ENCODE measurements around the gene KPNA3. TPM values are rescaled to one million over a fixed set of nuclear protein-coding genes. Genes with fewer than 3 reads are reported as not detected.
"Not testable (repeated sequence)": the region's sequence is repeated elsewhere in the genome, so short reads cannot be mapped to it uniquely, and the experiment has no call there.

The KPNA3 gene
- total RNA-seq (2014; rRNA removed; shearing (Covaris generic); ENCODE audit: low replicate concordance), result 34.7 and 46.6 TPM in 2 replicates

GRCh38 chr13:49792550-49793324 is at the start of gene KPNA3:
KPNA3 (minus strand) TSS chr13:49792682; CDS start chr13:49792506, 176 bp downstream.
- H3K4me3 ChIP-seq, result peak within 1 kb of the TSS; percentile 62
- H3K36me3 ChIP-seq, result peaks cover 32% of the 10 kb centered on the region
- H3K9me3 ChIP-seq, result no peaks in the 10 kb centered on the region

GRCh38 chr13:49841964-49842363 is 49.5 kb upstream of the KPNA3 start:
- Histone ChIP-seq H3K4me3 (no peak overlapping the region), H3K9me3 (no peaks in the 10 kb centered on the region), H3K27me3 (no peaks in the 10 kb centered on the region), H3K36me3 (no peaks in the 10 kb centered on the region)
- DNase-seq, result no peak

More at GRCh38 chr13:49792550-49793324, at the start of gene KPNA3:
- H3K27me3 ChIP-seq, result no peaks in the 10 kb centered on the region
- peak; percentile 96 for DNase-seq

- H3K36me3 ChIP-seq, result no peaks in the 10 kb centered on the region
- DNase-seq, result no peak
These were observed 48.2 kb upstream of the KPNA3 start for GRCh38 chr13:49840675-49841074.

DNA sequence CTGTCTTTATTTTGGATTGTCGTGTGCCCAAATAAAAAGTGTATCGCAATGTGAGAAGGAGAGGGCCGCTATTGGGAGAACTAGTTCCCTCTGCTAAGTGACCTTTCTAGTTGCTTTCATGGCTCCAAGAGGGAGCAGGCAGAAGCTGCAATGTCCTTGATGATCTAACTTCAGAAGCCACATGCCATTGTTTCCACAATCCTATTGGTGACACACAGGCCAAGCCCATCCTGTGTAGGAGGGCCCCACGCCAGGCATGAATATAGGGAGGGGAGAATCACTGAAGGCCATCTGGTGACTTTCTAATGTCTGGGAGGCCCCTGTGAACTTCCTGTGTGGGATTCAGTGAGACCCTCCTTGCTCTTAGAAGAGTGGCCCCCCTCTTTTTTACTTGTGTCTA is 47.8 kb upstream of the KPNA3 start:
- 0 out of 2 replicates have a peak, but pooled peaks cover 1% of the 10 kb centered on the region for H3K9me3 ChIP-seq
- peak; percentile 36 for DNase-seq
- H3K27me3 ChIP-seq, result no peaks in the 10 kb centered on the region
- no peaks in the 10 kb centered on the region for H3K36me3 ChIP-seq
- no peak overlapping the region for H3K4me3 ChIP-seq

More at GRCh38 chr13:49840675-49841074, 48.2 kb upstream of the KPNA3 start:
- no peaks in the 10 kb centered on the region for H3K9me3 ChIP-seq
- no peaks in the 10 kb centered on the region for H3K27me3 ChIP-seq
- no peak overlapping the region for H3K4me3 ChIP-seq

DNA sequence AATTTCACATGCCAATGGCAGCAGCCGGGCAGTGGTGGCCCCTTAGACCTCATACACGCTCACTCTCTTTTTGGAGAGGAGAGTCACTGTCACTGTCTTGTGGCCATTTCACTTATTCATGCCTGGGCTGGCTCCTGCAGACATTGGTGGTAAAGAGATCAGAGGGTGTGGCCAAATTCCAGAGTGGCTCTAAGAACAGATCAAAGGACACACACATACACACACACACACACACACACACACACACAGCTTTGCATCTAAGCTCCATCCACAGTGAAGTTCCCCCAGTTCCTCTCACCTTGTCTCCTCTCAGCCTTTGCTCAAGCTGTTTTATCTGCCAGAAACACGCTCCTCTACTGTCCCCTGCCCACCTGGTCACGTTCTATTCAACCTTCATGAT is 46.5 kb upstream of the KPNA3 start:
- H3K36me3 ChIP-seq, result no peaks in the 10 kb centered on the region
- DNase-seq, result no peak
- H3K4me3 ChIP-seq, result no peak overlapping the region
- H3K9me3 ChIP-seq, result 0 out of 2 replicates have a peak, but pooled peaks cover 2% of the 10 kb centered on the region
- H3K27me3 ChIP-seq, result no peaks in the 10 kb centered on the region

- Histone ChIP-seq H3K4me3 (no peak overlapping the region), H3K9me3 (0 out of 2 replicates have a peak, but pooled peaks cover 2% of the 10 kb centered on the region), H3K36me3 (no peaks in the 10 kb centered on the region), H3K27me3 (no peaks in the 10 kb centered on the region)
- DNase-seq, result peak; percentile 79
These were observed 44.0 kb upstream of the KPNA3 start for GRCh38 chr13:49836516-49836915.

DNA sequence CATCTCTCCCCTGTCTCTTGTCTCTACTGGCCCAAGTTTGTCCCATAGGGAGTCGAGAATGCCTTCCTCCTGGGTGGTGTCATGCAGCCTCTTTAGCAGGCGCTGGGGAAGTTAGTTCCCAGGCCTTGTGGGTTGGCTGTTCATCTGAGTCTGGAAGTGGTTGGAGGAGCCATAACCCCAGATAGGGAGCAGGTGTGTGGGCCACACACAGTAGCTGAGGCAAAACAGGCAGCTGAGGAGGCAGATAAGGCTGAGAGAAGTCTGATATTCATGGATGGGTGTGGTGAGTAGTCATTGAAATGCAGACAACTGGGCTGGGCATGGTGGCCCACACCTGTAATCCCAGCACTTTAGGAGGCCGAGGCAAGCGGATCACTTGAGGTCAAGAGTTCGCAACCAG is 40.9 kb upstream of the KPNA3 start:
- Histone ChIP-seq H3K9me3 (peaks cover 5% of the 10 kb centered on the region; the same call in 1 of the 2 replicates), H3K4me3 (no peak overlapping the region), H3K27me3 (no peaks in the 10 kb centered on the region), H3K36me3 (no peaks in the 10 kb centered on the region)
- no peak for DNase-seq

DNA sequence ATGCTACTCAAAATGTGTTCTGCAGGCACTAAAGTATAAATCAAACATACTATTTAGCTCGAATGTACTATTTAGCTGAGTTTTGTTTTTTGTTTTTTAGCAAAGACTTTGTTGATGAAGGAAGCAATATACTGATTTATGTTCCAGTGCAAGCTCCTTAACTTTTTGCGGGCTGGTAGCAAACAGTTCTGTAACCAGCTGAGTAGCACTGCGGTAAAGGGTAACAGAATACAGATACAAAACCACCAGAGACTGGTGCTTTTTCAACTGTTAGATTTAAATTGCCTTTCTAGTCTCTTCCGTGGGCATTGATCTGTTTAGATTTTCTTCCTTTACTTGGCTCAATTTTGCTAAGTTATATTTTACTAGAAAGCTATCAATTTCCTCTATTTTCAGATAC is 39.0 kb upstream of the KPNA3 start:
- Histone ChIP-seq H3K27me3 (no peaks in the 10 kb centered on the region), H3K36me3 (no peaks in the 10 kb centered on the region), H3K9me3 (peaks cover 5% of the 10 kb centered on the region; the same call in 1 of the 2 replicates), H3K4me3 (no peak overlapping the region)
- no peak for DNase-seq

GRCh38 chr13:49830721-49831120 is 38.2 kb upstream of the KPNA3 start:
- H3K9me3 ChIP-seq, result peaks cover 5% of the 10 kb centered on the region; the same call in 1 of the 2 replicates
- DNase-seq, result no peak
- H3K27me3 ChIP-seq, result no peaks in the 10 kb centered on the region
- no peak overlapping the region for H3K4me3 ChIP-seq
- no peaks in the 10 kb centered on the region for H3K36me3 ChIP-seq

- Histone ChIP-seq H3K36me3 (no peaks in the 10 kb centered on the region), H3K4me3 (no peak overlapping the region), H3K27me3 (no peaks in the 10 kb centered on the region), H3K9me3 (peaks cover 3% of the 10 kb centered on the region; the same call in 1 of the 2 replicates)
- DNase-seq, result no peak
These were observed 37.2 kb upstream of the KPNA3 start for GRCh38 chr13:49829715-49830114.

DNA sequence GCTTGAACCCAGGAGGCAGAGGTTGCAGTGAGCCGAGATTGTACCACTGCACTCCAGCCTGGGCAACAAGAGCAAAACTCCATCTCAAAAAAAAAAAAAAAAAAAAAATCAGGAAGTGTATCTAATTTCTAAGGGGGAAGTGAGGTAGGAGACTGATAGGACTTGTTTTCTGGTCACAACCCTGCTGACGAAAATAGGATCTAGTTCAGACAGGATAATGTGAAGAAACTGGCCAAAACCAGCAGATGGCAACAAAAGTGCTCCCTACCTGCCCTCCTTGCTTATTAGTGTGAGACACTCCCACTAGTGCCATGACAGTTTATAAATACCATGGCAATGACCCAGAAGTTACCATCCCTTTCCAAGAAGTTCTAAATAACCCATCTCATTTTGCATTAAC is 36.0 kb upstream of the KPNA3 start:
- H3K9me3 ChIP-seq, result peaks cover 3% of the 10 kb centered on the region; the same call in 1 of the 2 replicates
- H3K36me3 ChIP-seq, result no peaks in the 10 kb centered on the region
- no peak for DNase-seq
- H3K4me3 ChIP-seq, result no peak overlapping the region
- no peaks in the 10 kb centered on the region for H3K27me3 ChIP-seq

GRCh38 chr13:49827891-49828290 is 35.4 kb upstream of the KPNA3 start:
- H3K27me3 ChIP-seq, result no peaks in the 10 kb centered on the region
- H3K4me3 ChIP-seq, result no peak overlapping the region
- no peaks in the 10 kb centered on the region for H3K36me3 ChIP-seq
- DNase-seq, result no peak
- peaks cover 3% of the 10 kb centered on the region; the same call in 1 of the 2 replicates for H3K9me3 ChIP-seq

DNA sequence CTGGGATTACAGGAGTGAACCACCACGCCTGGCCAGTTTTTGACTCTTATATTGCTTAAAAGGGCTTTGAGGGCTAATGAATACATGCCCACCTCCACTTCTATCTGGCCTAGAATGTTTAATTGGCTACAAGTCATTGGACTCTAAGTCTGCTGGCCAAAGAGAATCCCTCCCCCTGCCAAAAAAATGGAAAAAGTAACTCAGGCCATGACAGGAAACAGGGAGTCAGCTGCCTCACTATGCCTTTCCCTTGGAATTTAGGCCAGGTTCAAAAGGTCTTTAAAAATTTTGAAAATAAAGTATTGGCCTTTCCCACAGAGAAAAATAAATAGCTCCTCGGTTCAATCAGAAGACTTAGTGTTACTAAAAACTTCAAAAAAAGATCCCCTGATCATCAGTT is 34.9 kb upstream of the KPNA3 start:
- no peak overlapping the region for H3K4me3 ChIP-seq
- no peak for DNase-seq

DNA sequence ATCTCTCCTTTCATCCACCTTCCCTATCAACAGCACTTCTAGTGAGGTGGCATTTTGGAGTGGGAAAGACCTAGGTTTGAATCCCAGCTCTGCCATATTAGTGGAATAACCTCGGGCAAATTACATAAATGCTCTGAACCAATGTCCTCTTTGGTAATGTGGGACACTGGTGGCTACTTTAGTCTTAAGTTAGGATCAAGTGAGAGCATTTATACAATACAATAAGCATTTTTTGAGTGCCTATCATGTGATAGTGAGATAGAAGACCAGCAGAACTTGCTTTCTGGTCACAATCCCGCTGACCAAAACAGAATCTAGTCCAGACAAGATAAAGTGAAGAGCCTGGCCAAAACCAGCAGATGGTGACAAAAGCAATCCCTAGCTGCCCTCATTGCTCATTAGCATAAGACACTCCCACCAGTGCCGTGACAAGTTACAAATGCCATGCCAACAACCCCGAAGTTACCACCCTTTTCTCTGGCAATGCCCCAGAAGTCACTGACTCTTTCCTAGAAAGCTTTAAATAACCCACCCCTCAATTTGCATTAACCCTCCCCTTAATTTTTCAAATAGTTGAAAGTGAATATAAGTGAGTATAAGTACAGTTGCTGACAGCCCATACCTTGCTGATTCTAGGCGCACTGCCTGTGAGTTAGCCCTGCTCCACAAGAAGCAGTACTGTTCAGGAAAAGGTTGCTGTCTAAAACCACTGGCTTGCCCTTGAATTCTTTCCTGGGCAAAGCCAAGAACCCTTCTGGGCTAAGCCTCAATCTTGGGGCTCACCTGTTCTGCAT is 28.9 kb upstream of the KPNA3 start:
- DNase-seq, result no peak

More for the DNA sequence above, 34.9 kb upstream of the KPNA3 start:
- no peaks in the 10 kb centered on the region for H3K36me3 ChIP-seq
- peaks cover 3% of the 10 kb centered on the region; the same call in 1 of the 2 replicates for H3K9me3 ChIP-seq
- H3K27me3 ChIP-seq, result no peaks in the 10 kb centered on the region

DNA sequence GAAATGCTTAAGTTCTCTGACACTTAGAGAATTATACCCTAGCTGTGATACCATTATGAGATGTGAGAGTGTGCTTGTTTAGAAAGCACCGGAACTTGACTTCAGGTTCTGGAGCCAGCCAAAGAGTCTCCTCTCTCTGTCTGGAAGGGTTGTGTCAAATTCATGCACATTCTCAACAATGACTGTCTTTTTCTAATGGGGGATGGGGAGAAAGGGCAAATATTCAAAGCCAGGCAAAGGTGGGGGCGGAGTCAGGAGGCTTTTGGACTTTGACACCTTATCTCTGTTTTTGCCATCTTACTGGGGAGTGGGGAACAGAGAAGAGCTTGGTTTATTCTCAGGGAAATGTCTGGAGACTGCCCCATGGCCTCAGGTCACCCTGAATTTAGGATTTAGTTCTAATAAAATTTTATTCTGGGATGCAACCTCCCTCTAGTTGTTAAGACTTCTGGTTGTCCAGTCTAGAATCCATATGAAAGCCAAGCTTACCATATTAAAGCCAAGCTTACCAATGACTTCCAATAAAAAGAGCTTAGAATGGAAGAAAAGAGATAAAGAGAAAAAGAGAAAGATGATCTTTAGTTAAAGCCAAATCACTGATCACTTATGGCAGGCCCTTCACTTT is 28.2 kb upstream of the KPNA3 start:
- no peak for DNase-seq
- H3K27me3 ChIP-seq, result no peaks in the 10 kb centered on the region
- no peak overlapping the region for H3K4me3 ChIP-seq
- no peaks in the 10 kb centered on the region for H3K36me3 ChIP-seq
- H3K9me3 ChIP-seq, result no peaks in the 10 kb centered on the region

More for the DNA sequence above, 28.9 kb upstream of the KPNA3 start:
- H3K4me3 ChIP-seq, result no peak overlapping the region
- no peaks in the 10 kb centered on the region for H3K9me3 ChIP-seq
- H3K27me3 ChIP-seq, result no peaks in the 10 kb centered on the region
- H3K36me3 ChIP-seq, result no peaks in the 10 kb centered on the region

GRCh38 chr13:49816047-49816446 is 23.6 kb upstream of the KPNA3 start:
- not testable (repeated sequence) for H3K36me3 ChIP-seq, H3K9me3 ChIP-seq, H3K4me3 ChIP-seq, DNase-seq, H3K27me3 ChIP-seq
